HepG2 (cell line): ENCODE results near the gene CBX2. TPM values are rescaled to one million over a fixed set of nuclear protein-coding genes. Genes with fewer than 3 reads are reported as not detected.

Experiments
- CEBPB ChIP-seq: IDR thresholded peaks from 2 replicates; pipeline ENCODE4 v1.6.1; 2011; ENCODE audit warnings: low read depth, low read length, improper control_type of control experiment, borderline replicate concordance
- EHMT2 ChIP-seq: fragments of 200-600 bp; sonication (generic); IDR thresholded peaks from 2 replicates; pipeline ENCODE4 v1.7.0; 2017; ENCODE audit warnings: antibody characterized with exemption, low read depth, low read length, borderline replicate concordance
- RARA ChIP-seq: IDR thresholded peaks from 2 replicates; pipeline ENCODE4 v1.6.1; 2016; ENCODE audit warnings: missing genetic modification reagents, missing compliant biosample characterization
- SNAPC5 ChIP-seq: sonication (generic); formaldehyde crosslinking; IDR thresholded peaks from 2 replicates; pipeline ENCODE4 v1.8.1; 2023; ENCODE audit warnings: mild to moderate bottlenecking, missing genetic modification reagents, borderline replicate concordance
- SP5 ChIP-seq: IDR thresholded peaks from 2 replicates; pipeline ENCODE4 v1.6.1; 2016; ENCODE audit warnings: low read depth, borderline replicate concordance
- SRY ChIP-seq: sonication (generic); formaldehyde crosslinking; IDR thresholded peaks from 2 replicates; pipeline ENCODE4 v1.8.0; 2022; ENCODE audit warnings: mild to moderate bottlenecking, missing genetic modification reagents
- TOE1 ChIP-seq: sonication (generic); formaldehyde crosslinking; IDR thresholded peaks from 2 replicates; pipeline ENCODE4 v1.4.0; 2020; ENCODE audit warnings: mild to moderate bottlenecking, missing genetic modification reagents
- TSC22D2 ChIP-seq: sonication (generic); formaldehyde crosslinking; IDR thresholded peaks from 2 replicates; pipeline ENCODE4 v1.5.1; 2020; ENCODE audit warnings: missing genetic modification reagents, mild to moderate bottlenecking, borderline replicate concordance
- ZBTB4 ChIP-seq: sonication (generic); formaldehyde crosslinking; IDR thresholded peaks from 2 replicates; pipeline ENCODE4 v1.4.0; 2020; ENCODE audit warnings: missing genetic modification reagents, mild to moderate bottlenecking, borderline replicate concordance
- ZNF280B ChIP-seq: sonication (generic); formaldehyde crosslinking; IDR thresholded peaks from 2 replicates; pipeline ENCODE4 v1.5.0; 2020; ENCODE audit warnings: missing genetic modification reagents, mild to moderate bottlenecking, borderline replicate concordance
- ZNF512 ChIP-seq: sonication (generic); formaldehyde crosslinking; IDR thresholded peaks from 2 replicates; pipeline ENCODE4 v1.4.0; 2020; ENCODE audit warnings: mild to moderate bottlenecking, missing genetic modification reagents
- ZNF580 ChIP-seq: IDR thresholded peaks from 2 replicates; pipeline ENCODE4 v1.6.1; 2016; ENCODE audit warnings: low read depth, borderline replicate concordance
- ZNF720 ChIP-seq: sonication (generic); formaldehyde crosslinking; IDR thresholded peaks from 2 replicates; pipeline ENCODE4 v1.4.0; 2020; ENCODE audit warnings: missing genetic modification reagents
- ZNF841 ChIP-seq: sonication (generic); formaldehyde crosslinking; IDR thresholded peaks from 2 replicates; pipeline ENCODE4 v1.8.1; 2023; ENCODE audit warnings: missing genetic modification reagents, borderline replicate concordance
- polyA plus RNA-seq, 8 experiments: library from polyadenylated mRNA; depleted of rRNA in 3 of 8; stranded (reverse) in 7 of 8; unstranded in 1 of 8; fragments of >200 nt; fragmentation: Illumina TruSeq in 4 of 8; extraction: Trizol in 4 of 8; gene quantifications; 2 replicates each; pipeline versions ENCODE4 v1.2.1 to v1.2.3, GENCODE V29; 2011 to 2016; ENCODE audit warnings: low read depth in 4 of 8, missing spikeins in 1 of 8, mixed read lengths in 1 of 8; ENCODE audit not compliant: insufficient read depth in 1 of 8
- total RNA-seq, 5 experiments: library from RNA; depleted of rRNA; stranded (reverse); fragments of >200 nt; fragmentation: Illumina TruSeq; extraction: Trizol; gene quantifications; 2 replicates each; pipeline ENCODE4 v1.2.3, GENCODE V29; 2016; ENCODE audit warnings: low read depth in 1 of 5
- TF ChIP-seq, protein P1 (sequence below): sonication (generic); formaldehyde crosslinking; IDR thresholded peaks from 2 replicates; pipeline ENCODE4 v1.4.0; 2020; ENCODE audit warnings: mild to moderate bottlenecking, missing genetic modification reagents
- TF ChIP-seq, protein P2 (sequence below): sonication (generic); formaldehyde crosslinking; IDR thresholded peaks from 2 replicates; pipeline ENCODE4 v1.4.0; 2020; ENCODE audit warnings: missing genetic modification reagents

The CBX2 gene
- total and polyA plus RNA-seq, 2 of the 13 experiments (the other 11 are each of a cell fraction or from before 2014, with no cell fraction given): 14.5 to 31.1 TPM

DNA sequence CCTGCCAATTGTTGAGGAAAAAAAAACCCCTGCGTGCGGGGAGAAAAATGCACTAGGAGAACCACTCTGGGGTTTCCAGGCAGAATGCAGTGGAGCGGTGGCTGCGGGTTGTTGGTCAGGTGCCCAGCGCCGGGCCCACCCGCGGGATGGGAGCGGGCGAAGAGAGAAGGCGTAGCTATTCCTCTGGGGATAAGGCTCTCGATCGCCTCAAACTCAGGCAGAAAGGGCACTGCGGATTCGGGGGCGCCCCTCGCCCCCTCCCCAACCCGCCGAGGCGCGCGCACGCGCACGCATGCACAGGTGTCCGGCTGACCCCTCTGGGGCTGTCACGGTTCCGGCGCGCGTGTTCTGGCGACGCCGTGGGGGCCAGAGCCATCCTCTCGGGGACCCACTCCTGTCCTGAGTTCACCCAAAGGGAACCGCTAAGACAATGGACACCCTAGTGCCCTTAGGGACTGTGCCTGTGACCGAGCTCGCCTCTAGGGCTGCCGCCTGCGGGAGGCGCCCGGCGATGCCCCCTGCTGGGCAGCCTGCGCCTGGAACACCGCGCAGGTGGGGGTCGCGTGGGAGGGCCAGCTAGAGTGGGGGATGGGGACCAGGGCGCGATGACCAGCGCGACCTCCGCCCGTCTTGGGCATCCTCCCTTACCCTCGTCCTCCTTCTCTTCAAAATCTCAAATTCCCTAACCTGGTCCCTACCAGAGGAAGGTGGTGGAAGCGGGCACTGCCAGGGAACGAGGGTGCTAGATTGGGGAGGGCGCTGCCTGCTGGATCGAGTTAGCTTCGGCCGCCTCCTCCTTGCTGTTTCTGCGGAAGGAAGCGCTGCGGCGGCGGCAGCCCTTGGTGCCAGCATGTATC is 33.3 kb downstream of the CBX2 start (continued):
- TF ChIP-seq ZBTB4 (peak; percentile 69; the same call in 1 of the 2 replicates), ZNF580 (CRISPR knock-in tag) (peak; percentile 89; the same call in 1 of the 2 replicates), ZNF841 (CRISPR knock-in tag) (no peak), SP5 (CRISPR knock-in tag) (no peak), TSC22D2 (CRISPR knock-in tag) (peak; percentile 64; the same call in 1 of the 2 replicates), EHMT2 (no peak), SRY (CRISPR knock-in tag) (0 out of 2 replicates have a peak, but pooled peaks have one; percentile 22), ZNF280B (CRISPR knock-in tag) (0 out of 2 replicates have a peak, but pooled peaks have one; percentile 46), CEBPB (no peak), TOE1 (CRISPR knock-in tag) (no peak), ZNF720 (no peak), ZNF512 (CRISPR knock-in tag) (no peak), SNAPC5 (no peak), RARA (CRISPR knock-in tag) (peak; percentile 58)
- TF ChIP-seq, protein P1, sequence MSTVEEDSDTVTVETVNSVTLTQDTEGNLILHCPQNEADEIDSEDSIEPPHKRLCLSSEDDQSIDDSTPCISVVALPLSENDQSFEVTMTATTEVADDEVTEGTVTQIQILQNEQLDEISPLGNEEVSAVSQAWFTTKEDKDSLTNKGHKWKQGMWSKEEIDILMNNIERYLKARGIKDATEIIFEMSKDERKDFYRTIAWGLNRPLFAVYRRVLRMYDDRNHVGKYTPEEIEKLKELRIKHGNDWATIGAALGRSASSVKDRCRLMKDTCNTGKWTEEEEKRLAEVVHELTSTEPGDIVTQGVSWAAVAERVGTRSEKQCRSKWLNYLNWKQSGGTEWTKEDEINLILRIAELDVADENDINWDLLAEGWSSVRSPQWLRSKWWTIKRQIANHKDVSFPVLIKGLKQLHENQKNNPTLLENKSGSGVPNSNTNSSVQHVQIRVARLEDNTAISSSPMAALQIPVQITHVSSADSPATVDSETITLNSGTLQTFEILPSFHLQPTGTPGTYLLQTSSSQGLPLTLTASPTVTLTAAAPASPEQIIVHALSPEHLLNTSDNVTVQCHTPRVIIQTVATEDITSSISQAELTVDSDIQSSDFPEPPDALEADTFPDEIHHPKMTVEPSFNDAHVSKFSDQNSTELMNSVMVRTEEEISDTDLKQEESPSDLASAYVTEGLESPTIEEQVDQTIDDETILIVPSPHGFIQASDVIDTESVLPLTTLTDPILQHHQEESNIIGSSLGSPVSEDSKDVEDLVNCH (CRISPR knock-in tag): no peak
- TF ChIP-seq, protein P2, sequence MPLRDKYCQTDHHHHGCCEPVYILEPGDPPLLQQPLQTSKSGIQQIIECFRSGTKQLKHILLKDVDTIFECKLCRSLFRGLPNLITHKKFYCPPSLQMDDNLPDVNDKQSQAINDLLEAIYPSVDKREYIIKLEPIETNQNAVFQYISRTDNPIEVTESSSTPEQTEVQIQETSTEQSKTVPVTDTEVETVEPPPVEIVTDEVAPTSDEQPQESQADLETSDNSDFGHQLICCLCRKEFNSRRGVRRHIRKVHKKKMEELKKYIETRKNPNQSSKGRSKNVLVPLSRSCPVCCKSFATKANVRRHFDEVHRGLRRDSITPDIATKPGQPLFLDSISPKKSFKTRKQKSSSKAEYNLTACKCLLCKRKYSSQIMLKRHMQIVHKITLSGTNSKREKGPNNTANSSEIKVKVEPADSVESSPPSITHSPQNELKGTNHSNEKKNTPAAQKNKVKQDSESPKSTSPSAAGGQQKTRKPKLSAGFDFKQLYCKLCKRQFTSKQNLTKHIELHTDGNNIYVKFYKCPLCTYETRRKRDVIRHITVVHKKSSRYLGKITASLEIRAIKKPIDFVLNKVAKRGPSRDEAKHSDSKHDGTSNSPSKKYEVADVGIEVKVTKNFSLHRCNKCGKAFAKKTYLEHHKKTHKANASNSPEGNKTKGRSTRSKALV (CRISPR knock-in tag): peak; percentile 94
